SK-MEL-5 (cell line): Measurements from ENCODE around the gene MORF4L1. TPM values are rescaled to one million over a fixed set of nuclear protein-coding genes. Genes with fewer than 3 reads are reported as not detected.

Source experiments
- small RNA-seq, 2 experiments: library from RNA; depleted of rRNA; stranded (forward); fragments of <200 nt; gene quantifications; one replicate each; pipeline ENCODE3, GENCODE V24; 2014
- total RNA-seq: library from RNA; depleted of rRNA; stranded (reverse); fragments of >200 nt; shearing (Covaris generic); gene quantifications from 2 replicates; pipeline ENCODE4 v1.2.3, GENCODE V29; 2014; rRNA removed

The MORF4L1 gene
- total RNA-seq, 1 experiment from 2014 or later: 172 TPM

Small RNA genes lying within 50 kb of the gene (small RNA-seq; reads per million reads assigned to genes)
- 0 reads per million in 2 experiments for gene RNU6-415P

Other genes with a start within 250 kb of the MORF4L1 start
- gene CHRNB4, start 231.7 kb upstream of the MORF4L1 start, total RNA-seq: 0.05 and 0.08 TPM in 2 replicates
- 1.3 and 2.0 TPM in 2 replicates for gene ADAMTS7, start 61.4 kb upstream of the MORF4L1 start, total RNA-seq
- gene CTSH, start 72.2 kb downstream of the MORF4L1 start, total RNA-seq: 281 and 334 TPM in 2 replicates
- 0.37 and 0.45 TPM in 2 replicates for gene RASGRF1, start 217.9 kb downstream of the MORF4L1 start, total RNA-seq